B cell (primary cell): ENCODE results near the gene VSIG10L2. TPM values are rescaled to one million over a fixed set of nuclear protein-coding genes. Genes with fewer than 3 reads are reported as not detected.

Experiments
- ATAC-seq: fragments of 200-7000 bp; cut with Tn5 transposase; one replicate; pipeline ENCODE4 v1.10.0; 2021; ENCODE audit warnings: low read depth, mild to moderate bottlenecking, moderate number of reproducible peaks, moderate library complexity
- CTCF ChIA-PET: fragments of 350-600 bp; sonication (Branson Sonifier 250); formaldehyde crosslinking; loops from one replicate; lab custom pipeline; 2021; ENCODE audit warnings: antibody characterized with exemption, inconsistent platforms; lab: Charles Lee
- POLR2A ChIA-PET: fragments of 350-600 bp; sonication (Branson Sonifier 250); formaldehyde crosslinking; loops from one replicate; lab custom pipeline; 2021; ENCODE audit warnings: antibody characterized with exemption; lab: Charles Lee
- DNase-seq: peaks from one replicate; pipeline ENCODE4 v3.0.0; 2013
- H2AFZ ChIP-seq: 2 replicates; pipeline ENCODE4 v1.6.1; 2012; ENCODE audit warnings: mild to moderate bottlenecking, low read depth, low read length; ENCODE audit not compliant: insufficient read depth, poor library complexity, severe bottlenecking
- H3K27ac ChIP-seq, 2 donors: 1 replicate in 1 of 2; 2 replicates in 1 of 2; pipeline ENCODE4 v1.5.1; 2012 to 2013; ENCODE audit warnings: low read length in 2 of 2, mild to moderate bottlenecking in 2 of 2, moderate library complexity in 1 of 2
- H3K27me3 ChIP-seq, 4 experiments: fragments of 200-600 bp in 1 of 4; sonication (generic) in 1 of 4; replicated peaks in 1 of 4; 1 replicate in 2 of 4; 2 replicates in 2 of 4; pipeline versions ENCODE4 v1.6.1 to v1.7.0; 2013 to 2016; ENCODE audit warnings: low read length in 3 of 4, mild to moderate bottlenecking in 2 of 4, mixed read lengths in 1 of 4, moderate library complexity in 1 of 4; ENCODE audit not compliant: insufficient read depth in 4 of 4, control insufficient read depth in 3 of 4; ENCODE audit errors: control extremely low read depth in 1 of 4
- H3K36me3 ChIP-seq, 2 experiments: replicated peaks in 1 of 2; 1 replicate in 1 of 2; 2 replicates in 1 of 2; pipeline versions ENCODE4 v1.6.1 to v1.7.1; 2013; ENCODE audit warnings: low read length in 1 of 2; ENCODE audit not compliant: insufficient read depth in 2 of 2, control insufficient read depth in 1 of 2; ENCODE audit errors: control extremely low read depth in 1 of 2, extremely low read depth in 1 of 2
- H3K4me1 ChIP-seq, 2 donors: fragments of 200-600 bp in 1 of 2; sonication (generic) in 1 of 2; 1 replicate in 1 of 2; 2 replicates in 1 of 2; pipeline versions ENCODE4 v1.5.1 to v1.6.1; 2013 to 2017; ENCODE audit warnings: low read length in 2 of 2; ENCODE audit not compliant: control insufficient read depth in 2 of 2, insufficient read depth in 2 of 2
- H3K4me2 ChIP-seq: replicated peaks from 2 replicates; pipeline ENCODE3; 2012; ENCODE audit warnings: mild to moderate bottlenecking, low read depth, low read length; ENCODE audit not compliant: poor library complexity, severe bottlenecking
- H3K4me3 ChIP-seq, 5 experiments: fragments of 200-600 bp in 1 of 5; sonication (generic) in 1 of 5; 1 replicate in 3 of 5; 2 replicates in 2 of 5; pipeline versions ENCODE4 v1.5.1 to v1.7.0; 2011 to 2016; ENCODE audit warnings: low read length in 4 of 5, mild to moderate bottlenecking in 4 of 5, low read depth in 2 of 5, control low read depth in 1 of 5, moderate library complexity in 1 of 5; ENCODE audit not compliant: insufficient read depth in 1 of 5; ENCODE audit errors: control extremely low read depth in 1 of 5, extremely low read depth in 1 of 5
- H3K79me2 ChIP-seq: fragments of 200-600 bp; sonication (generic); one replicate; pipeline ENCODE4 v1.6.0; 2016; ENCODE audit warnings: low read length; ENCODE audit not compliant: control insufficient read depth, insufficient read depth
- H3K9ac ChIP-seq: fragments of 200-600 bp; sonication (generic); 2 replicates; pipeline ENCODE4 v1.6.1; 2017; ENCODE audit warnings: mild to moderate bottlenecking, low read length, moderate library complexity
- H3K9me3 ChIP-seq, 3 donors: one replicate each; pipeline versions ENCODE4 v1.6.1 to v1.7.1; 2013; ENCODE audit warnings: low read length in 2 of 3; ENCODE audit not compliant: control insufficient read depth in 2 of 3, insufficient read depth in 1 of 3; ENCODE audit errors: control extremely low read depth in 1 of 3
- H4K20me1 ChIP-seq: 2 replicates; pipeline ENCODE4 v1.6.0; 2012; ENCODE audit warnings: mild to moderate bottlenecking, low read length; ENCODE audit not compliant: insufficient read depth, control insufficient read depth, poor library complexity, severe bottlenecking
- H3K27ac Mint-ChIP-seq: one replicate; pipeline ENCODE4 v1.8.0; 2021; ENCODE audit warnings: mixed read lengths
- H3K27me3 Mint-ChIP-seq: one replicate; pipeline ENCODE4 v1.8.0; 2021; ENCODE audit warnings: mixed read lengths
- H3K4me1 Mint-ChIP-seq: one replicate; pipeline ENCODE4 v1.8.0; 2021; ENCODE audit warnings: mixed read lengths
- H3K4me3 Mint-ChIP-seq: one replicate; pipeline ENCODE4 v1.8.0; 2021; ENCODE audit warnings: mixed read lengths
- H3K9me3 Mint-ChIP-seq: one replicate; pipeline ENCODE4 v1.8.0; 2022; ENCODE audit warnings: mixed read lengths; ENCODE audit not compliant: insufficient read depth
- EZH2 ChIP-seq: IDR thresholded peaks from 2 replicates; pipeline ENCODE4 v1.6.1; 2012; ENCODE audit warnings: borderline replicate concordance, low read depth, mild to moderate bottlenecking, moderate library complexity, low read length; ENCODE audit not compliant: insufficient read depth, poor library complexity, severe bottlenecking
- WGBS: methylation state at CpG from one replicate; pipeline ENCODE4 v1.1.5; 2013; ENCODE audit warnings: missing lambda C conversion rate; ENCODE audit not compliant: insufficient coverage; 5-methylcytosine and 5-hydroxymethylcytosine counted together
- intact Hi-C: fragments of 100-400 bp; cut with micrococcal nuclease; formaldehyde crosslinking; loops from one replicate; pipeline ENCODE4 v1.10.0; 2022
- polyA plus RNA-seq: library from polyadenylated mRNA; depleted of rRNA; stranded (reverse); fragments of >200 nt; gene quantifications from 2 replicates; pipeline ENCODE4 v1.2.3, GENCODE V29; 2012
- total RNA-seq, 2 donors: library from RNA; stranded (reverse); fragments of 120-200 nt in 1 of 2; gene quantifications; 1 replicate in 1 of 2; 2 replicates in 1 of 2; pipeline versions ENCODE4 v1.2.3 to v1.2.4, GENCODE V29; 2013 to 2022
- TF ChIP-seq, protein P1 (sequence below): fragments of 200-600 bp; IDR thresholded peaks from one replicate; pipeline ENCODE4 v1.8.0; 2022; ENCODE audit warnings: antibody characterized with exemption, mild to moderate bottlenecking

The VSIG10L2 gene
- total and polyA plus RNA-seq, 2 donors (not counting 1 experiment from before 2014, with no cell fraction given): not detected

DNA sequence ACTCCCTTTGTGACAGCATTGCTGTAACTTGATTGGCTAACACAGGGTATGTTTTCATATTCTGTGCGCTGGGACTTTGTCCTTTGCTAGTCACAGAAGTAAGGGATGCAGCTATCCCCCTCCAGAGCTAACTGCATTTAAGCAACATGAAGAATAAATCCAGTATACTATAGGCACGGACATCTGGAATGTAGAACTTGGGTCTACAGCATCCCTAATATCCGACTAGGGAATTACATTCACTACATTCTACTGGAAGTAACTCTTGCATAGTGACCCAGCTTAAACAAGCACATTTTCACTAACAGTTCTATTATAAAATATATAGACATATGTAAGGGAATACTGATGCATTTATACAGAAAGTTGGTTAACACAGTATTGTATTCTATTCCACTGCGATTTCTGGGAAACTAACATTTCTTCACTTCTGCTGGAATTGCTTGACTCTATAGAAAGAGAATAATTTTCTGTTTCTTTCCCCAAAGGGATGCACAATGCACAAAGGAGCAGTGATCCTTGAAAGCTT lies 13.1 kb downstream of the VSIG10L2 start:
- H3K27ac ChIP-seq: no peak overlapping the region
- no peak overlapping the region for H3K4me3 ChIP-seq
- H3K27ac Mint-ChIP-seq: no peak overlapping the region
- TF ChIP-seq, protein P1, sequence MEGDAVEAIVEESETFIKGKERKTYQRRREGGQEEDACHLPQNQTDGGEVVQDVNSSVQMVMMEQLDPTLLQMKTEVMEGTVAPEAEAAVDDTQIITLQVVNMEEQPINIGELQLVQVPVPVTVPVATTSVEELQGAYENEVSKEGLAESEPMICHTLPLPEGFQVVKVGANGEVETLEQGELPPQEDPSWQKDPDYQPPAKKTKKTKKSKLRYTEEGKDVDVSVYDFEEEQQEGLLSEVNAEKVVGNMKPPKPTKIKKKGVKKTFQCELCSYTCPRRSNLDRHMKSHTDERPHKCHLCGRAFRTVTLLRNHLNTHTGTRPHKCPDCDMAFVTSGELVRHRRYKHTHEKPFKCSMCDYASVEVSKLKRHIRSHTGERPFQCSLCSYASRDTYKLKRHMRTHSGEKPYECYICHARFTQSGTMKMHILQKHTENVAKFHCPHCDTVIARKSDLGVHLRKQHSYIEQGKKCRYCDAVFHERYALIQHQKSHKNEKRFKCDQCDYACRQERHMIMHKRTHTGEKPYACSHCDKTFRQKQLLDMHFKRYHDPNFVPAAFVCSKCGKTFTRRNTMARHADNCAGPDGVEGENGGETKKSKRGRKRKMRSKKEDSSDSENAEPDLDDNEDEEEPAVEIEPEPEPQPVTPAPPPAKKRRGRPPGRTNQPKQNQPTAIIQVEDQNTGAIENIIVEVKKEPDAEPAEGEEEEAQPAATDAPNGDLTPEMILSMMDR: no peak
- TF ChIP-seq EZH2: no peak
- no peaks in the 10 kb centered on the region for H4K20me1 ChIP-seq
- ChIA-PET CTCF (no interaction called here), POLR2A (interaction anchor here (0.6 kb wide), 1 partner anchor 256 kb away, joined by 4 read pairs; no protein-coding TSS in a partner anchor)
- WGBS: no CpG with 5 or more reads among the region's 4 CpGs
- peaks cover 2% of the 10 kb centered on the region for H3K9me3 Mint-ChIP-seq
- ATAC-seq (no peak), DNase-seq (no peak)
- H3K4me1 ChIP-seq: no peaks in the 10 kb centered on the region
- no peaks in the 10 kb centered on the region for H3K36me3 ChIP-seq
- no peak overlapping the region for H3K4me3 Mint-ChIP-seq
- H3K27me3 Mint-ChIP-seq: peaks cover 3% of the 10 kb centered on the region
- no peak overlapping the region for H3K4me2 ChIP-seq
- no peaks in the 10 kb centered on the region for H3K79me2 ChIP-seq
- H3K4me1 Mint-ChIP-seq: no peaks in the 10 kb centered on the region
- no peak overlapping the region for H2AFZ ChIP-seq
- H3K27me3 ChIP-seq: no peaks in the 10 kb centered on the region
- peaks cover 0 to 1% (median 0%) of the 10 kb centered on the region in 3 donors for H3K9me3 ChIP-seq
- intact Hi-C loops: no loop called here
- no peak overlapping the region for H3K9ac ChIP-seq

DNA sequence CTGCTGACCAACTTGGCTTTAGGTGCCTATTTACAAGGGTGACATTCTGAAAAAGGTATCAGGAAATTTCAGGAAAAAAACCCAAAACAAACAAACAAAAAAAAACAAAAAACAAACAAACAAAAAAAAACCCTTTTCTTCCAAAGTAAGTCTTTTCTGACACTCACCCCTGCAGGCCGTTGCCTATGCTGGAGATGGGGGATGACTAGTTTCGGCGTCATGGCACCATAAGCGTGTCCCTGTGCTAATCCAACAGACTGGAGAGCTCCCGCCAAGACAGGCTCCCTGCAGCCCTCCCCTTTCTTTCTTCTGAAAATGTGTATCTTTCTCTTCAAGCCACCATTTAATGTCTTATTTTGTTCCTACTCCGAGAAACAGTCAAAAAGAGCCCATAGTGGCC lies 13.7 kb downstream of the VSIG10L2 start:
- no peak overlapping the region for H3K27ac Mint-ChIP-seq
- no peak overlapping the region for H3K27ac ChIP-seq
- H3K9me3 ChIP-seq: peaks cover 0 to 1% (median 0%) of the 10 kb centered on the region in 3 donors
- POLR2A ChIA-PET: no interaction called here
- H3K79me2 ChIP-seq: no peaks in the 10 kb centered on the region
- no peak overlapping the region for H3K4me3 Mint-ChIP-seq
- H2AFZ ChIP-seq: no peak overlapping the region
- H3K36me3 ChIP-seq: no peaks in the 10 kb centered on the region
- no peak overlapping the region for H3K4me3 ChIP-seq
- H3K4me1 Mint-ChIP-seq: no peaks in the 10 kb centered on the region
- peaks cover 4% of the 10 kb centered on the region for H3K27me3 Mint-ChIP-seq
- ATAC-seq: no peak
- H3K4me2 ChIP-seq: no peak overlapping the region
- H3K27me3 ChIP-seq: no peaks in the 10 kb centered on the region
- intact Hi-C loops: no loop called here
- WGBS: 95% methylated on average over 5 of the region's 6 CpGs
- H3K4me1 ChIP-seq: no peaks in the 10 kb centered on the region
- CTCF ChIA-PET: no interaction called here
- peaks cover 2% of the 10 kb centered on the region for H3K9me3 Mint-ChIP-seq
- TF ChIP-seq EZH2: no peak
- TF ChIP-seq, protein P1: no peak
- no peaks in the 10 kb centered on the region for H4K20me1 ChIP-seq
- H3K9ac ChIP-seq: no peak overlapping the region
- no peak for DNase-seq
